H54 (cell line): ENCODE measurements around the gene ZNF280D.
"Not testable (repeated sequence)": the region's sequence is repeated elsewhere in the genome, so short reads cannot be mapped to it uniquely, and the experiment has no call there.

Experiments
- DNase-seq: peaks from one replicate; pipeline ENCODE4 v3.0.0; 2011; ENCODE audit warnings: low spot score, mixed read lengths; ENCODE audit not compliant: insufficient read length
- FAIRE-seq: peaks from 3 replicates; lab custom pipeline; 2011; peaks lifted over from hg19 to GRCh38; lab: Jason Lieb, UNC
- POLR2A ChIP-seq: IDR thresholded peaks from 2 replicates; pipeline ENCODE4 v1.6.1; 2011; ENCODE audit warnings: low read depth, mild to moderate bottlenecking, low read length

The ZNF280D gene

DNA sequence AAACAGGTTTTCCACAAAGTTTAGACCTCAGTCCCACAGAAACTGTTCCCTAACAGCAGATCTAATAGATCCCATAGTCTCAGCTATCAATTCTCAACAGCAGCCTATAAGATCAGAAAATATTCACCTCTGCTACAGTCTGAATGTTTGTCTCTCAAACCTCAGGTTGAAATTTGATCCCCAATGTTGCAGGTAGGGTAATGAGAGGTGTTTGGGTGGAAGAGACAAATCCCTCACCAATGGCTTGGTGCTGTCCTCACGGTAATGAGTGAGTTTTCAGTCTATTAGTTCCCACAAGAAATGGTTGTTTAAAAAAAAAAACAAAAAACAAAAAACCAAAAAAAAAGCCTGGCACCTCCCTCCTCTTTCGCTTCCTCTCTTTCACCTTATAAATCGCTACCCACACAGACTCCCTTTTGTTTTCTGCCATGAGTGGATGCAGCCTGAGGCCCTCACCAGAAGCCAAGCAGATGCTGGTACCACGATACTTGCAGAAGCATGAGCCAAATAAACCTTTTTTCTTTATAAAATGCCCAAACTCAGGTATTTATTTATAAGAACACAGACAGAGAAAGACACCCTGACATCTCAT lies 14.2 kb downstream of the ZNF280D start:
- FAIRE-seq (no peak), DNase-seq (no peak)
- no peak for TF ChIP-seq POLR2A

DNA sequence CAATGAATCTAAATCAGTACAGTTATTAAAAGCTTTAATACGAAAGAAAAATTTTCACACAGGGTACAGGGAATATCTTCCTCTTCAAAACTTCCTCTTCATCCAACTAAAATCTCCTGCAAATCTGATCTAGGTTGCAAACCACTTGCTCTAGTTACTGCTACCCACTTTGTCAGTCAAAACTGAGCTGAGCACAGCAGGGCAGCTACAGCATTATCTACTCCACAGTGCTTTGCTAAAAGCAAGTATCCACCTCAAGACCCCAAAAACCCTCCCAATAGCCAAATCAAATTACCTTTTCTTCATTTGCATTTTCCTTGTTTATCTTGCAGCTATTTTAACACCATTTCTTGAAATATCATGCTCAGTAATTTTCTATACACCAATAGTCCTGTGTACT lies 14.7 kb downstream of the ZNF280D start:
- TF ChIP-seq POLR2A: no peak
- no peak for FAIRE-seq
- DNase-seq: no peak

GRCh38 chr15:56716334-56716733 lies 17.0 kb downstream of the ZNF280D start:
- TF ChIP-seq POLR2A: no peak
- DNase-seq: no peak
- no peak for FAIRE-seq

DNA sequence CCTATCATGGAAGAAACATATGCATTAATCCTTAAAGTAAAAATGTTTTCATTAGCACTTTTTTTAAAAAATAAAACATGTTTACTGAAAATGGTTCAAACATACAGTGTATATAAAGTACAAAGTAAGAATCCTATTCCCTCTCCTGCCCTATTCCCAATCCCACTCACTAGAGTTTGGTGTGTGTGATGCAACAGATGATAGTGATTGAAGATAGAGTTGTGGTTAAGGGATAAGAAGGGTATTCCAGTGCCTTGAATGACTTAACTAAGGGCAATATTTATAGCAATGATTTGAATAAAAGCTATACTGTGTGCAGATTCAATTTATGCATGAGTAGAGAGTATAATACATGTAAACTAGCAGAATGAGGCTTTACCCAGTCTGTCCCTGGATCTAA lies 18.1 kb downstream of the ZNF280D start:
- no peak for DNase-seq
- TF ChIP-seq POLR2A: no peak
- FAIRE-seq: no peak

GRCh38 chr15:56709502-56709901 lies 23.8 kb downstream of the ZNF280D start:
- DNase-seq, FAIRE-seq: not testable (repeated sequence)

GRCh38 chr15:56699743-56700142 lies 33.6 kb downstream of the ZNF280D start:
- TF ChIP-seq POLR2A: no peak
- FAIRE-seq: no peak
- DNase-seq: no peak

GRCh38 chr15:56698270-56698669 lies 35.0 kb downstream of the ZNF280D start:
- DNase-seq: no peak
- no peak for TF ChIP-seq POLR2A
- FAIRE-seq: no peak

DNA sequence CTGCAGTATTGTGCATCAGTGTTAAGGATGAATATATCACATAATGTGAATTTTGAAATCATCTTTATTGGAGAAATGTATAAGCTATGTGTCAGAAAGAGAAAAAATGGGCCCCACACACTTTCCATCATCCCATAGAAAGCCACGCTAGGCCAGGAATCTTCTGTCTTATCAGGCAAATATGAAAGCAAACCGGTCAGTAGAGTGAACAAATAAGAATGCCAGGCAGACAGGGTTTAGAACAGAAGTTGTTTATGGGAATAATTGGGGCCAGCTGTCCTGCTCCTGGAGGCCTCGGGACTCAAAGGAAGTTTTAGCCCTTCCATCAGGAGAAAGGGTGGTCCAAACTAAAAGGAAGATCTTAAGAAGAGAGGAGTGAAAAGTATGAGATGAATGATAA lies 39.5 kb downstream of the ZNF280D start:
- no peak for FAIRE-seq
- no peak for TF ChIP-seq POLR2A
- DNase-seq: no peak

- no peak for TF ChIP-seq POLR2A
- no peak for FAIRE-seq
- no peak for DNase-seq
These were observed 42.6 kb downstream of the ZNF280D start for GRCh38 chr15:56690733-56691132.

DNA sequence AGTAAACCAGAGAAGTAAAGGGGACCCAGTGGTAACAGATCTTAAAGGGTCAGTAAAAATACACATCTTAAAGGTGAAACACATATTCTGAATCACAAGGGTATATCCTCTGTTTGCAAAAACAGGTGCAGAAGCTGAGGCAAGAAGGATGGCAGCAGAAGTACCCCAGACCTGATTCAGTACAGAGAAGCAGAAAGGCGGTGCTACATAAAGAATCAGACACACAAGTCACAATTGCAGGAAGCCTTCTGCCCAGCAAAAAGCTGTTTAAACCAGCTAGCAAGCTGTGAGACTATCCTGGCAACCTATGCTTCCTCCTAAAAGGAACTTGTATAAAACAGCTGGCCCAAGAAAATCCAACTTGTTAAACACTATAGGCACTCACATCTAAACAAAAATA lies 49.4 kb downstream of the ZNF280D start:
- no peak for DNase-seq
- no peak for TF ChIP-seq POLR2A
- no peak for FAIRE-seq

DNA sequence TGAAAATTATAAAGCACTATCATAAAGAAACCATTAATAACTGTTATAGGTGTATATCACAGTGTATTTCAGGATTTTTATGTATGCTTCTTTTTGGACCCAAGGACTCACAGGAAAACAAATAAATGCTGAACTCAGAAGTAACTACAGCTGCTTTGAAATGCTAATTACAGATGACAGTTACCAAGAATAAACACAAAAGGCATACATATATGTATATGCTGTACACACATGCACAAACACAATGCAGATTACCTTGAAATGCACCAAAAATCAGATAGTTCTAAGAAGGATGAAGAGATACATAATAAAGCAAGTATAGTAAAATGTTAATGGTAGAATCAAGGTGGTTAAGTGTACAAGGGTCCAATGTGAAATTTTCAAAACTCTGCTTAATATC lies 52.2 kb downstream of the ZNF280D start:
- no peak for FAIRE-seq
- no peak for DNase-seq
- TF ChIP-seq POLR2A: no peak

GRCh38 chr15:56679225-56679624 lies 54.1 kb downstream of the ZNF280D start:
- FAIRE-seq (no peak), DNase-seq (no peak)
- TF ChIP-seq POLR2A: no peak

DNA sequence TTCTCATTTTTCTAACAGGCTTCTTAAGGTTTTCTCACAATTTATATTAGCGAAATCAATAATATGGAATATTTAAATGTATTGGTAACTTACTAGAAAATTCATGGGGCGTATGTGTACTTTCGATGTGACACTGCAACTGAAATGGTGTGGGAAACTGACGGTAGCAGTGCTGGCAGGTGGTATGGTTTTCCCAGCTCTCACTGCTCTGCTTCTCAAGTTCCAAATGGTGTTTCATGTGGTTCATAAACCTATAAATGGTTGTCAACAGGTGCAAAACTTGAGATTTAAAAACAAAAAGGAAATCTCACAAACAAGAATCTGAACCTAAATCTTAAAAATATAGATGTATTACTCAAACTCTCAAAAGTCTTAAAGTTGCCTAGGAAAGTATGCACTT lies 54.7 kb downstream of the ZNF280D start:
- no peak for TF ChIP-seq POLR2A
- no peak for FAIRE-seq
- no peak for DNase-seq

DNA sequence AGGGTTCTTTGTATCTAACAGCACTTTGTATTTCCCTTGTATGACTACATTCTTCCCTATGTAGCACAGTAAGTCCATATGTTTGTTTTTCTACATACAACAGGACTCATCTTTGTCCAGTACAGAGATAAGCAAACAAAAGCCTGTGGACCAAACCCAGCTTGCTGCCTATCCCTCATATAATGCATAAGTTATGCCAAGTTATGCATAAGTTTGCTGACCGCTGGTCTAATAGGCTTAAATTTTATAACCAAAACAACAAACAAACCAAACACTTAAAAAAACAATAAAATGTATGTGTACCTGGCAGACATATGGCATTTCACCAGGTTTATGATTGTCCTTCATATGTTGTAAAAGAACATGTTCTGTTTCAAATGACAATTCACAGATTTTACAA lies 56.0 kb downstream of the ZNF280D start:
- FAIRE-seq: no peak
- no peak for DNase-seq
- no peak for TF ChIP-seq POLR2A

GRCh38 chr15:56675930-56676329 lies 57.4 kb downstream of the ZNF280D start:
- DNase-seq: no peak
- no peak for TF ChIP-seq POLR2A
- FAIRE-seq: no peak

DNA sequence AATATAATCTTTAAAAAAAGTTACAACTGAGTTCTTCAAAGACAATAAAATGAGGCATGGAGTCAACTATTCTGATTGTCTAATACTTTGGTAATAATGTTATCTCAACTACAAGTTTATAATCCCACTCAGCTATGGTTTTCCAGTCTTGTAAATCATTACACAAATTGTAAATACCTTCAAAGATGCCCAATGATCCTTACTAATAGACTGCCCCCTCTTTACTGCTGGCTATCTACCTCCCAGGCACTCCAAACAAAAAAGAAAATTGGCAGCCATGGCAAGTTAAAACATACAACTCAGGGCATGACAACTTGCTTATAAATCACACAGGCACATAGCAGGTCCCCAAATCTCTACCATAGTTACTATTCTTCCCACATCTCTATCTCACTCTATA lies 58.5 kb downstream of the ZNF280D start:
- TF ChIP-seq POLR2A: no peak
- FAIRE-seq: no peak
- no peak for DNase-seq
